ENCODE results near the gene LYZL2. TPM values are rescaled to one million over a fixed set of nuclear protein-coding genes. Genes with fewer than 3 reads are reported as not detected.
"Not testable (repeated sequence)": the region's sequence is repeated elsewhere in the genome, so short reads cannot be mapped to it uniquely, and the experiment has no call there.

Gene LYZL2
- total RNA-seq = not detected
- long read RNA-seq = 0 reads

- Histone ChIP-seq H3K4me1 (no peaks in the 10 kb centered on the region), H3K9me3 (no peaks in the 10 kb centered on the region), H3K27me3 (ENCODE audit: low read depth) (no peaks in the 10 kb centered on the region), H3K27ac (no peak within 1 kb of the TSS), H3K36me3 (no peaks in the 10 kb centered on the region), H3K4me3 (no peak within 1 kb of the TSS)
- intact Hi-C loops (cut with DNase I) = no loop called here
- no peak for TF ChIP-seq CTCF (IDR thresholded peaks at IDR 0.05)
- no peak for DNase-seq
- no peak for ATAC-seq
These were observed at the start of gene LYZL2 for GRCh38 chr10:30629653-30630052. LYZL2 (minus strand) TSS chr10:30629753; CDS start chr10:30626915, 2,838 bp downstream.

- H3K27ac ChIP-seq, DNase-seq: not testable (repeated sequence)
These were observed 48.1 kb upstream of the LYZL2 start for GRCh38 chr10:30677616-30678015.

DNA sequence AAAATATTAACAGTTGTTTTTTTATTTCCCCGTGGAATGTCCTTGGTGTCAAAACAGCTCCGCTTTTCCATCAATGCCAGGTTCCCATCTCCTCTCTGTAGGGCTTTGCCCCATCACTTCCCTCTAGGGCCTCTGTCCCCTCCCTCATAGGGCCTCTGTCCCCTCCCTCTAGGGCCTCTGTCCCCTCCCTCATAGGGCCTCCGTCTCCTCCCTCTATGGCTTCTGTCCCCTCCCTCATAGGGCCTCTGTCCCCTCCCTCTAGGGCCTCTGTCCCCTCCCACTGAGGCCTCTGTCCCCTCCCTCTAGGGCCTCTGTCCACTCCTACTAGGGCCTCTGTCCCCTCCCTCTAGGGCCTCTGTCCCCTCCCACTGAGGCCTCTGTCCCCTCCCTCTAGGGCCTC lies 47.6 kb upstream of the LYZL2 start:
- H3K4me3 ChIP-seq; H3K36me3 ChIP-seq; DNase-seq; H3K4me1 ChIP-seq; H3K27ac ChIP-seq; H3K9me3 ChIP-seq; H3K27me3 ChIP-seq (ENCODE audit: low read depth); intact Hi-C loops (cut with DNase I); ATAC-seq: not testable (repeated sequence)

More at GRCh38 chr10:30677616-30678015, 48.1 kb upstream of the LYZL2 start:
- H3K27me3 ChIP-seq (ENCODE audit: low read depth); H3K36me3 ChIP-seq; intact Hi-C loops (cut with DNase I); H3K4me1 ChIP-seq; ATAC-seq; H3K9me3 ChIP-seq; H3K4me3 ChIP-seq: not testable (repeated sequence)

GRCh38 chr10:30675791-30676718 lies 46.5 kb upstream of the LYZL2 start:
- intact Hi-C loops (cut with DNase I) = no loop called here
- no peak for TF ChIP-seq CTCF (IDR thresholded peaks at IDR 0.05)

GRCh38 chr10:30674796-30675195 lies 45.2 kb upstream of the LYZL2 start:
- no peak overlapping the region for H3K4me3 ChIP-seq
- H3K9me3 ChIP-seq = no peaks in the 10 kb centered on the region
- DNase-seq = no peak
- intact Hi-C loops (cut with DNase I) = no loop called here
- H3K27ac ChIP-seq = no peak overlapping the region
- no peak for TF ChIP-seq CTCF (IDR thresholded peaks at IDR 0.05)
- no peaks in the 10 kb centered on the region for H3K36me3 ChIP-seq
- ATAC-seq = no peak
- peaks cover 5% of the 10 kb centered on the region for H3K4me1 ChIP-seq
- no peaks in the 10 kb centered on the region for H3K27me3 ChIP-seq (ENCODE audit: low read depth)

More at GRCh38 chr10:30675791-30676718, 46.5 kb upstream of the LYZL2 start:
- ATAC-seq = no peak
- DNase-seq = no peak
- H3K4me1 ChIP-seq = no peaks in the 10 kb centered on the region
- H3K9me3 ChIP-seq = no peaks in the 10 kb centered on the region
- H3K4me3 ChIP-seq = no peak overlapping the region
- no peaks in the 10 kb centered on the region for H3K36me3 ChIP-seq
- no peaks in the 10 kb centered on the region for H3K27me3 ChIP-seq (ENCODE audit: low read depth)
- no peak overlapping the region for H3K27ac ChIP-seq

GRCh38 chr10:30673262-30673661 lies 43.7 kb upstream of the LYZL2 start:
- H3K27me3 ChIP-seq (ENCODE audit: low read depth); ATAC-seq; intact Hi-C loops (cut with DNase I); H3K36me3 ChIP-seq; H3K4me3 ChIP-seq; H3K4me1 ChIP-seq; DNase-seq; H3K27ac ChIP-seq; H3K9me3 ChIP-seq: not testable (repeated sequence)

GRCh38 chr10:30672338-30672737 lies 42.8 kb upstream of the LYZL2 start:
- H3K36me3 ChIP-seq; intact Hi-C loops (cut with DNase I); H3K27me3 ChIP-seq (ENCODE audit: low read depth); H3K4me3 ChIP-seq; H3K9me3 ChIP-seq; H3K27ac ChIP-seq; DNase-seq; H3K4me1 ChIP-seq; ATAC-seq: not testable (repeated sequence)
